Stimulated activated CD8-positive, alpha-beta memory T cell treated with anti-CD3 and anti-CD28 coated beads, Interleukin-15, amount 100 ng/mL, for 24 hours (primary cell): Measurements from ENCODE around the gene PLEKHA7.

Source experiments
- DNase-seq: peaks from one replicate; pipeline ENCODE4 v3.0.0-alpha.2; 2020; ENCODE audit warnings: low read depth

Gene PLEKHA7

DNA sequence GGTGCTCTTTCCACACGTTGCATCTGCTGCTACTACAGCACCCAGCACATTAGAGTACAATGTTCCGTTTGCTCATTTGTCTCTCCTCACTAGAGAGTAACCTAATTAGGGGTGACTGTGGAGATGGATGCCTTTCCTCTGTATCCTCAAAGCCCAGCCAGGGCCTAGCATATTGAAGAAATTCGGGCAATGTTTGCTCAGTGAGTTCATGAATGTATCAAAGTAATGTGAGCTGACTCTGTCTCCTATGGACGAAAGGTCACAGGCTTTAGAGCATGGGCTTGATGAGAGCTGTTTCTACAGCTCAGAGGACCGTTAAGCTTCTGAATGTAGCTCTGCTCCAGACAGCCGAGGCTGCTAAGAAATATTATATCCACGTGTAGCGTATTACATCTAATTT lies 208.3 kb downstream of the PLEKHA7 start:
- no peak for DNase-seq

DNA sequence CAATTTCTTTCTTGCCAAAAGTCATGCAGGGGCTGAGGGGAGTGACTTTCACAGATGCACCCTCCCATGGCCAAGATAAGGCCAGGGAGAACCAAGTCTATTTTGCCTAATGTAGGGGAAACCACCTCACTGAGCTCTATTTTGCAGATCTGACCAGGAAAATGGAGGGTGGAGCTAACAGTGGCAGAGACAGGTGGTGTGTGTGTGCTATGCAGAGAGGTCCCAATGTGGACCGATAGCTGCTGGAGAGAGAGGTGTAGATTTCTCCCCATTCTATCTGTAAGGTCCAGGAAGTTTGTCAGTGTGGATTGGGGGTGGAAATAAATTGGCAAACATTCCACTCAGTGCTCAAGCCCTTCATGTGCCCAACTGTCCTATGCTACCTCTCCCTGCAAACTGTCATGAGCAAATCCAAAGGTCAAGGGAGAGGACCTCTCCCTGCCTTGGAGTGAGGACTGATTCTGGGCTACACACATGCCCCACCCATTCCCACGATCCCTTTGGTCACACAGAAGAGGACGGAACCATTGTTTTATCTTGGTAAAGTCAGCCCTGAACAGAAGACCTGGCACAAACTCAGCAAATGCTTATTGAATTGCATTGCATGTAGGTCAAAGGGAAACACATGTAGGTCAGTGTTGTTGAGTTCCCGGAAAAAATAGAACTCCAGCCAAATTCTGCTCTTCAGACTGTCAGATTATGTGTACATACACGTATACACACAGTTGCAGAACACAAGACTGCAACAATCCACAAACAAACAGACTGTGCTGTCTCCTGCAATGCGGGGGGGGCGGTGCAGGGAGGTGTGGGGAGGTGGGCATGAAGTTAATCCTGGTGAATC lies 209.9 kb downstream of the PLEKHA7 start:
- DNase-seq, result no peak

DNA sequence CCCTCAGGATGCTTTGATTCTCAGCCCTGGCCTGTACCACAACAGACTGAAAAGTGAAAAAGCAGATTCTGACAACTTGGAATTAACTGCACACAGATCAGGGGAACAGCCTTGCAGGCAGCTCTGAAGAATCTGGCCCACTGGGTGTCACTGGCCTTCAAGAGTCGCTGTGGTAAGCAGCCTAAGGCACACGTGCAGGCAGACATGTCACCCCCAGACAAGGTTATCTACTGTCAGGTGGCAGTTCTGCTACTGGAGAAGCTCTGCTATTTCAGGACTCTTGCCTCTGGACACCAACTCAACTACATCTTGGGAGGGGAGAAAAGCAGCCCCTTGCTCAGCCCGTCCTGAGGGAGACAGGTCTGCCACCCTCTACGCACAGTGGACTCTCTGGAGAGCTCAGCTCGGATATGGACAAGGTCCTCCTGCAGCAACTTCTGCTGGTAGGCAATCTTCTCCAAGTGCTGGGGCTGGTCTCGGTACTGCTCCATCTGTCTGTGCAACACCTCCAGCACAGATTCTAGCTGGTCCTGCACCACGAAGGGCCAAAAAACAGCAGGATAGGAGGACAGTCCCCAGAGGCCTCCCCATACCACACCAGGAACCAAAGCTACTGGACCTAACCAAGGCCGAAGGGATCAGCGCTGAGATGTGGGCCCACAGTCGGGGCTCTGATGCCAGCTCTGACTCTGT lies 212.8 kb downstream of the PLEKHA7 start:
- no peak for DNase-seq

DNA sequence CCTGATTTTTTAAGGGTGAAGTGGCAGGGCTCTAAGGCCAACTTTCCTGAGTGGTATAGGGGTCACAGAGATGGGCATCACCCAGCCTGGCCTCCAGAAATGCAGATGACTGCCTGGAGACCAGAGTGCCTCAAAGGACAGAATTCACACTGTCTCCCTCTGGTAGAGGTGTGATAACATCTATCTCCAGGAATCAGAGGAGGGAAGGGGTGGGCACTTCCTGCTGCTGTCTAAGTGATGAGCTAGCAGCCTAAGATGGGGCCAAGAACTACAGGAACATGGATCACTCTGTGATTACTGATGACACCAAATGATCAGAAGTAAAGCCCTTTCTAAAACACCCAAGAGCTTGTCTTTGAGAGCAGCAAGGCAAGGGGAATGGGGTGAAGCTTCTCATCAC lies 213.8 kb downstream of the PLEKHA7 start:
- no peak for DNase-seq

DNA sequence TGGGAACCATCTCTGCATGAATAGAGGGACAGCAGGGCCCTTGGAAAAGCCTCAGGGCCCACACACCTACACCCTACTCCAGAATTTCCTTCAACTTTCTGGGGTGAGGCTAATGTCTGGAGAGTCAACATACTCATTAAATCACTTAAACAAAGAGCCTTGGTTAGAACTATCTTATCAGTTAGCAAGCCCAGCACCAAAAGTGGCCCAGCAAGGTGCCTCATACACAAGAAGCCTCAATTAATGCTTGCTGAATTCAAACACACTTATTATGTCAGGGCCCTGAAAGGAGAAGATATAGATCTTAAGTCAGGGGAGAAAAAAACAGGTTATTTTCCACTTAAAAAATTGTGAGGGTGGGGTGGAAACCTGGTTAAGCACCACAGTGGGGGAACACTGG lies 214.3 kb downstream of the PLEKHA7 start:
- DNase-seq, result no peak

DNA sequence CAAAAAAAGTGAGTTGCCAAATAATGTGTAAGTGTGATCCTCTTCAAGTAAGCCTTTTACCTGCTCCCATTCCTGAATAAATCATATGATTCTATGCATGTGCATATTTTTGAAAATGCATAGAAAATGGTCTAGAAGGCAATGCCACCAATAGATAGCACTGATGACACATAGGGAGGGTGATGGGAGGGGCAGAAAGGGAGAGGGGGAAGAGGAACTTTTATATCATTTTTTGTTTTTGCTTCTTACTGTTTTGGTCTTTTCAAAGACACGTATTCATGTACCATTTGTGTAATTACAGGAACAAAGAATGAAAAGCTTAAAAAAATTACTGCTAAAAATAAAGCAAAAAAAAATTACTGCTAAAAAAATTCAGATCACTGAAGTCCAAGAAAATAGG lies 215.0 kb downstream of the PLEKHA7 start:
- no peak for DNase-seq

DNA sequence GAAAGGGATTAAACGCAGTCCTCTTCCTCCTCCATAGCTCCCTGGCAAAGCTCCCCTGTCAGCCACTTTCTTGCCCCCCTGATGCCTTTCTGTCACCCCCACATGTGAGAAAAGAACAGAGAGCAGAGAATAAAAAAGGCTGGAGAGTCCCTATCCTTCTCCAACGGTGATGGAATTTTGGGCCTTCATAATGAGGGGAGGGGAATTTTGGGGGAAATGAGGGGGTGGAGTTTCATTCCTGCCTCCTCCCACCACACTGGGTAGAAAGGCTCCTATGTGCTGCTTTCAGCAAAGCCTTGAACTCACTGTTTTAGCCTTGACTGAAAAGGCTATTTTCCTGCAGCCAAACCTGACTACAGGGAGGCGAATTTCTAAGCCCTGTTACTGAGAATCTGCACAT lies 216.4 kb downstream of the PLEKHA7 start:
- no peak for DNase-seq

DNA sequence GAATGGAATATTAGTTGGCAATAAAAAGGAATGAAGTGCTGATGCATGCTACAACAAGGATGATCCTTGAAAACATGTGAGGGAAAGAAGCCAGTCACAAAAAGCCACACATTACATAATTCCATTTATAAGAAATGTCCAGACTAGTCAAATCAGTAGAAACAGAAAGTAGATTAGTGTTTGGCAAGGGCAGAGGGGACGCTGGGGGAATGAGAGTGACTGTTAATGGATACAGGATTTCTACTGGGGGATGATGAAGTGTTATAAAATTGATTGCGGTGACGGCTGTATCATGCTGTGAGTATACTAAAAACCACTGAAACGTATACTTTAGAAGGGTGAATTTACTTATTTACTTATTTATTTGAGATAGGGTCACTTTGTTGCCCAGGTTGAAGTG lies 217.9 kb downstream of the PLEKHA7 start:
- DNase-seq, result no peak

DNA sequence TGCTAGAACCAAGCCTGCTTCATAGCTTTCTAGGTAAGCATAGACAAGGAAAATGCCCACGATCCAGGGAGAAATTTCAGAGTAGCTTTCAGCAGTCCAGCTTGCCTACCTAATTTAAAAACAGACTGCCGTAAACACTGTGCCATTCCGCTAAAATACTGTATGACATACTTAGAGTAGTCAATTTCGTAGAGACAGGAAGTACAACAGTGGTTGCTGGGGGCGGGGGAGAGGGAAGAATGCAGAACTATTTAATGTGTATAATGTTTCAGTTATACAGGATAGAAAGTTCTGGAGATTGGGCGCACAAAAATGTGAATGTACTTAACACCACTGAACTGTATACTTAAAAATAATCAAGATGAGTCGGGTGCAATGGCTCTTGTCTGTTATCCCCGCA lies 219.1 kb downstream of the PLEKHA7 start:
- no peak for DNase-seq

DNA sequence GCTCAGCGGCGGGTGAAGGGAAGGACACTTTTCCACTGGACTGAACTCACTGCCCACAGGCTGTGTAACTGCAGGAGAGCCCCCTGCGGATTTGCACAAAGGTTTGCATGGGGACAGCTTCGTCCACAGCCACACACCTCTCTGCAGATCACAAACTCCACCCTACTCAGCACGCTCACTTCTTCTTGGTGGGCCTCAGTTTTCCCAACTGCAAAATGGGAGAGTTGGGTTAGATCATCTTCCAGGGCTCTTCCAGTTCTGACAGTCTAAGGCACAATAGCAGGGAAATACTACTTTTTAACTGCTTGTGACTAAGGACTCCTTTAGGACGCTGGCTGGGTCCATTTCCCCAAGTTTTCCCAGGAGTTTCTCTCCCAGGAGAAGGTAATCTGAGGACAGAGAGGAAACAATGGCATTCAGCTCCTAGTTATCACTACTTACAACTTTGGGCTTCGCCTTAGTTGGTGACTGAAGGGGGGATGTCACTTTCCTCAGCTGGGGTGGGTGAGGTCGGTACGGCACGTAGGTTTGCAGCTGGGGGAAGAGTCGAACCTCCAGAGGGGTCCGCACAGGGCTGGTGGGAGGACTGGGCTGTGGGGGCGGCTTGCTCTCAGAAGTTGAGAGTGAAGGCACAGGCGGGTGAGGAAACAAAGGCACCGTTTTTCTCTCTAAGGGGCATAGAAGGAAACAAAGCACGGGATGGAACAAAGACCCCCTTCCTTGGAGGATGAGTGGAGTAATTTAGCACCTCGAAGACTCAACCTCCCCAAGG lies 220.0 kb downstream of the PLEKHA7 start:
- DNase-seq, result no peak

DNA sequence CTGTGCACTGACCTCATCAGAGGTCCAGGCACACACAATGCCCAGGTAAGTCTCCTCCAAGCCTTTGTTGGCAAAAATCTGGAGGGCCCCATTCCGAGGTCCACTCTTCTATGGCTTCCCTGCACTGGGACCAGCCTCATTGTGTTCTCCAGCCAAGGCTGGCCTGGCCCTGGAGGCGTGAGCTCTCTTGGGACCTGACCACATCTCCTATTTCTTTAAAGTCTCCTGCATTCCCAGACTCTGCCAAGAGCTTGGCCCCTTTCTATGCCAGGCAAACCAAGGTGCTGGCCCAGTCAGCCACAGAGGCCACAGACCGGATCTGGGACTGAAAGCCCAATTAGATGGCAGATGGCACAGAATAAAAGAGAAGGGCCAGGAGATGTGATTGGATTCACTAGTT lies 220.7 kb downstream of the PLEKHA7 start:
- DNase-seq, result no peak

DNA sequence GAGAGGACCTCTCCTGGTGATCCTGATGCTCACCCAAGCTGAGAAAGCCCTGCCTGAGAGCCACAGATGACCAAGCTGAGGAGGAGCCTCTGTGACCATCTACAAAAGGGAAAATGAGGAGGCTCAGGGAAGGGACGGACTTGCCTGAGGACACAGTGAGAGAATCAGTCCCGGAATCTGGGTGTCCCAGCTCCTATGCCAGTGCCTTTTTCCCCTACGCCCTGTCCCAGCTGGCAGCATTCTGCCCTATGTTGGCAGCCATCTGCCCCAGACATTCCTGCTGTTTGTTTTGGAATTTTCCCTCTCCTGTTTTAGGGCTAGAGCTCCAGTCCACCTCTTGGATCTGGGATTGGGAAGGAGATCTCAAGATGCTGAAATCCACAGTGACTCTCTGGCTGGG lies 221.2 kb downstream of the PLEKHA7 start:
- no peak for DNase-seq

DNA sequence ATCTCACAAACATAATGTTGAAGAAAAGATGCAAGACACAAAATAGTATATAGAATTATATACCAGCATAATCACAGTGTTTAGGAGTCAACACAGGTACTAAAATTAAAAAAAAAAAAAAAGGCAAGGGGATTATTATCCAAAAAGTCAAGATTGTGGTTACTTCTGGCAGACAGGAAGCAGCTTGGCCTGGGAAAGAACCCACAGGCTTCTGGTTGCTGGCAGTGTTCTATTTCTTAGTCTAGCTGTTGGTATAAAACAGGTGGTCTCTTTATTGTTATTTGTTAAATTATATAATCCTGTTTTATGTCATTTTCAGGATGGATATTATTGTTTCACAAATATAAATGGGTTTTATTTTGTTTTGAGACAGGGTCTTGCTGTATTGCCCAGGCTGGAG lies 221.8 kb downstream of the PLEKHA7 start:
- no peak for DNase-seq

DNA sequence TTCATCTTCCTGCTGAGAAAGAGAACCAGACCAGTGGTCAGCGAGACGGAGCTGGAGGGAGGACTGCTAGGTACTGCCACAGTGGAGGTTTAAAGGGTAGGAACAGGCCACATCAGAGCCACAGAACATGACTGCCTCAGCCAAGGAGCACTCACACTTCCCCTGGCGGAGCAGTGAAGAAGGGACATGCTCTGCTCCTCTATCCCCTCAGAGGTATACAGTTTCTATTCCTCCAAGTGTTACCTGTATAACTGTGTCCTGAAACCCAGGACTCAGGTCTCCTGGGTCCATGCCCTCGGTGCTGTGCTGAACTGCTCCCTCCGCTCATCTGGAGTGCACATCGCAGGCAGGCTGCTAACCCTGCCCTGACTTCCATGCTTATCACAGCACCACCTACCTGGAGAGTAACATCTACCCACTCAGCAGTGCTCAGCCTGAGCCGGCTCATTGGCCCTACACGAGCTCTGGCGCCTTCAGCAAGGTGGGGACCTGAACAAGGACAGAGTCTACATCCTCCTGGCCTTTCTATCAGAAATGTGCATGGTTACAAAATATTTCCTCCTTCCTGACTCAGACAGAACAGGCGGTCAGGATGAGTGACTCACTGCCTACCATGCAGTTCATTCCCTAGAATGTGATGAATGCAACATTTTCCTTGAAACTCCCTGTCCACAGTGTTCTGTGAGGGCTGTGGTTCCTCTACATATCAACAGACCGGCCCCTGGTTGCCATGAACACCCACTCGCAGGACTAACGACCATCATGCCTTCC lies 222.8 kb downstream of the PLEKHA7 start:
- DNase-seq, result no peak

DNA sequence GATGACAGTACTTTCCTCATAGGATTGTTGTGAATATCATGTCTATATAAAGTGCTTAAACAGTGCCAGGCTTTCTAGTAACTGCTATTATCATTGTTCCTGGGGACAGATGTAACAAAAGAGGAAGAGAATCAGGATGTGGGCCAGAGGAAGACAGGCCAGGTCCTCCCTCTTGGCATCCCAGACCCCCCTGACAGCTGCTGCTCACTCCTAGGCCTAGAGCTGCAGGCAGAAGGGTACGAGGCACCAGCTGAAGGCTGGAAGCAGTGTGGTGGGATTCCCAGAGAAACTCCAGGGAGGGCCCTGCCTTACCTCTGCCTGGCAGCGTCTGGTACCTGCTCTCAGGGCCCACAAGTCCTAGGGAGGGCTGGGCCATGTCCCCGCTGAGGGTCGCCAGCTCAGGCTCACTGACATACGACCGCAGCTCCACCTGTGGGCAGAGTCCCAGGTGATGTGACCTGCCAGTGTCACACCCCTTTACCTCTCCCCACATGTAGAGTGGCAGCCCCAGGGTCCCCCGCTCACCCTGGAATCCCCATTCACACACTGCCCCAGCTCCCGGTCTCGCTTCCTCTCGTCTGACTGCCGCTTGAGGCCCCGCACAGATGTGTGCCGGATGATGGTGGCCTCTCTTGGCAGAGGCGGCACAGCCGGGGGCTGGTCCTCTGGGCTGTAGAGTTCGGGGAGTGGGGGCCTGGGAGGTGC lies 223.6 kb downstream of the PLEKHA7 start:
- DNase-seq, result no peak

DNA sequence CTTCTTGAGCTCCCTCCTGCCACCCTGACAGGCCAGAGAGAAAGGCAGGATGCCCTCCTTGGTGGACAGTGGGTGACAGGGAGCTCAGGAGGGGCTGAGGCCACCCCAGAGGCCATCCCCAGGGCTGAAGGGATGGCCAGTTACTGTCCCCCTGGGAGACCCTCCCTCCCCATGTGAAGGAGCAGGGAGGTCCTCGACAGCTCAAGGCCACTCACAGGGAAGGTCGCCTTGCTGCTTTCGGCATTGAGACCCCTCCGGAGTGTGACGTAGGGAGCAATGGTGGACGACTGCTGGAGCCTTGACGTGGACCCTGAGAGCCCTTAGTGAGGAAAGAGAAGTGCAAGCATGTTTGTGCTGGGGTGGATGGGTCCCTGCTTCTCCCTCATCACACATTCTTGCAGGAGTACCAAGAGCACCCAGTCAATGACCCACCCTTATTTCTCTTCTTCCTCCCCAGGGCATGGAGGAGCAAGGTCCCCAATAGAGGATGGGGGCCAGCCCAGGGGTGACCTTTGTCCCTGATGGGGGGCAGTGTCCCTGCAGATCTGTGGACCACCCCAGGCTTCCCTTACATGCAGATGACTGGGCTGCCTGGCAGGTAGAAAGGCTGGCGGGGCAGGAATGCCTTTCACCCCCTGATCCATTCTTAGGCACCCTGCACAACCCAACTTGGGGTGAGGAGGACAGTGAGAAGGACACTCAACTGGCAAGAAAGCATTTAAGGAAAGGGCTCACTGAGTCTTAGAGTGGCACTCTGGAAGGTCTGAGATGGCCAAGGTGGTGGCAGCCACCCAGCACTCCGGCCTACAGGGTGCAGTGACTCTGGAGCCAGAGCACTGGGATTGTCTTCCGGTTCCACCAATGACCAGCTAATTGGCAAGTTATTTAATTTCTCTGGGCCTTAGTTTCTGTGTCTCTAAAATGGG lies 224.4 kb downstream of the PLEKHA7 start:
- DNase-seq, result no peak

DNA sequence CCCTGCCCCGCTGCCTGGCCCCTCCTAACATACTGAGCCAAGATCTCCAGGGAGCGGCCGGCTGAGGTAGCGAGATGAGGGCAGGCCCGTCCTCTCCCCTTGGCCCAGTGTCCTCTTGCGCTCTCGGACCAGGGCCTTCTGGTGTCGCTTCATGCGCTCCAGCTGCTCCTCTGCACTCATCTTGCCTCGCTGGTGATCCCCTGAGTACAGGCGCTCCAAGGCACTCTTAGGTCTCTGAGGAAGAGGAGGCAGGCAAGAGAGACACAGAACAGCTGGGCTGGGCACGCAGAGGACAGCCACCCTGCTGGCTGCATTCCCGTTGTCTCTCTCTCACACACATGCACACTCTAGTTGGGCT lies 225.2 kb downstream of the PLEKHA7 start:
- DNase-seq, result no peak

DNA sequence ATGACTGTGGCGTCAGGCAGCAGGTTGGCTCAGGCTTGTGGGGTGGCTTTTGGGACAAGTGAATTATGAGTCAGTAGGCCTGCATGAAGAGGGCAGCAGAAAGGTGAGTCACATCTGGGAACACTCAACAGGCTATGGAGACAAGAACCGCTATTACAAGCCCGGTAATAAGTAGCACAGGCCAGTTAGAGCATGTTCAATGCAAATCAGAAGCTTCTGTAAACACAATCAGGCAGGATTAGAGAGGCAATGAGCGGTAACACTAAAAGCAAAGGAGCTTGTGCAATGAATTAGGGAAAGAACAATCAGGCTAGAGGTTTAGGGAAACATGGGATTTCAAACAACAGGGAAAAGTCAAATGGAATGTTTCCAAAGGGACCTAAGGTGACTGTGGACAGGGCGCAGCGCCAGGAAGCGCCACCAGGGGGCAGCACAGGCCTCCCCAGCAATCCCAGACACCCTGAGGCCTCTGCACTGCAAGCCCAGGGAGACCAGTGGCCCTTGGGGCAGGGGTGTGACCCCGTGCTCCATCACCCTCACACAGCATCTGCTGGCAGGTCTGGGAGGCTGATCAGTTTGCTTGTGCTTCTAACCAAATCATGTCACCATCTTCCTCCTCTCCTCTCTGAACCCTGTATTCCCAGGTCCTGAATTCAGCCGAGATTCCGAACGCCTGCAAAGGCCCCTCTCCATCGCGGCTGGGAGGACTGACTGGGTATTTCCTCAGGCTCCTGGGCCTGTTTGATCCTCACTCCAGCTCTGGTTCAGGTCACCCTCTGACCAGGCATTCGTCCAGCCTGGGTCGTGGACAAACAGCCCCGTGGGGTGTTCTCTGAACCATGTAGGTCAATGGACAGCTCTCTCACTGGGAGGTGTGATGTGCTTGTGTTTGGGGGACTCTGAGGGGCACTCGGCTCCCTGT lies 225.8 kb downstream of the PLEKHA7 start:
- DNase-seq, result peak; percentile 30

DNA sequence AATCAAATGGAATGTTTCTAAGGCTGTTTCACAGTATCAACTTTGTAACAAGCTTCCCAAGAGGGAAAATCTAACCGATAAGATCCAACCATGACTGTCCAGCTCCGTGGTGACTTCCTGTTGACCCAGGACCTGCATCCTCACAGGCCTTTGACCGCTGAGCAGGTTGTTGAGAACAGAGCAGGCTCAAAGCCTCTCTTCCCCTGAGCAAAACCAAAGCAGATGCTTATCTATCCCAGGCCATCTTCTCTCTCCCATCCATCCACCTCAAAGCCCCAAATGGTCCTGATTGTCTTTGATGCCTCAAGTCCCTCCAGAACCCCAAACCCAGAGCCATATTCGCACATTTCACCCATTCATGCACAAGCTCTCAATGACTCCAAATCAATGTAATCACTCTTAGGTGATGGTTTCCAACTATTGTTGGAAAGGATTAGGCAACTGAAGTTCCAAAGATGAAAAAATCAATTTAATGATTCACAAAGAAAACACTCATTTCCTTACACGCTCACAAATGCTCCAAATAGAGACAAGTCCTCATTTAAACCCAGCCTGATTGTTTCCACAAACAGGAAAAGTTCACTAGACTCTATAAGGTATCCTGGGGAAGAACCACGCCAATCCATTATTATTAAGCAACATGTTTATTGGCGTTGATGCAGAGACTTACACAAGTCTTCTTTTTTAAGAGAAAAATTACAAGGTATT lies 227.0 kb downstream of the PLEKHA7 start:
- no peak for DNase-seq
